SJCRH30 (cell line): Measurements from ENCODE around the gene KERA. TPM values are rescaled to one million over a fixed set of nuclear protein-coding genes. Genes with fewer than 3 reads are reported as not detected.
"Not testable (repeated sequence)": the region's sequence is repeated elsewhere in the genome, so short reads cannot be mapped to it uniquely, and the experiment has no call there.

Source experiments
- DNase-seq, 2 experiments: peaks; one replicate each; pipeline ENCODE4 v3.0.0-alpha.2; 2015 to 2020
- H3K27ac ChIP-seq: fragments of 250-450 bp; sonication (Bioruptor Pico); 2 replicates; pipeline ENCODE4 v1.5.1; 2020; ENCODE audit warnings: mild to moderate bottlenecking, moderate library complexity
- H3K27me3 ChIP-seq: fragments of 250-450 bp; sonication (Bioruptor Pico); 2 replicates; pipeline ENCODE4 v1.5.1; 2020; ENCODE audit warnings: mild to moderate bottlenecking, moderate library complexity
- H3K36me3 ChIP-seq: fragments of 250-450 bp; sonication (Bioruptor Pico); 2 replicates; pipeline ENCODE4 v1.5.1; 2020; ENCODE audit warnings: mild to moderate bottlenecking, moderate library complexity
- H3K4me1 ChIP-seq: fragments of 250-450 bp; sonication (Bioruptor Pico); 2 replicates; pipeline ENCODE4 v1.5.1; 2020; ENCODE audit warnings: mild to moderate bottlenecking, moderate library complexity
- H3K4me3 ChIP-seq: fragments of 250-450 bp; sonication (Bioruptor Pico); 2 replicates; pipeline ENCODE4 v1.5.1; 2020; ENCODE audit warnings: mild to moderate bottlenecking, moderate library complexity
- H3K9me3 ChIP-seq: fragments of 250-450 bp; sonication (Bioruptor Pico); replicated peaks from 2 replicates; pipeline ENCODE4 v1.5.1; 2020; ENCODE audit warnings: mild to moderate bottlenecking, moderate library complexity
- total RNA-seq: library from RNA; depleted of rRNA; stranded (reverse); fragments of >200 nt; shearing (Covaris generic); gene quantifications from 2 replicates; pipeline ENCODE4 v1.2.3, GENCODE V29; 2014

The KERA gene
- total RNA-seq, 1 experiment from 2014 or later, result not detected

GRCh38 chr12:91091916-91092715 lies 34.3 kb upstream of the KERA start:
- no peak overlapping the region for H3K4me3 ChIP-seq

GRCh38 chr12:91089953-91090352 lies 32.1 kb upstream of the KERA start:
- not testable (repeated sequence) for DNase-seq, H3K4me3 ChIP-seq

More at GRCh38 chr12:91091916-91092715, 34.3 kb upstream of the KERA start:
- Histone ChIP-seq H3K36me3 (no peaks in the 10 kb centered on the region), H3K4me1 (no peaks in the 10 kb centered on the region), H3K27ac (no peak overlapping the region), H3K9me3 (0 out of 2 replicates have a peak, but pooled peaks cover 4% of the 10 kb centered on the region), H3K27me3 (no peaks in the 10 kb centered on the region)
- peak in 1 of 2 experiments; percentile 2 for DNase-seq

GRCh38 chr12:91080041-91080440 lies 22.2 kb upstream of the KERA start:
- H3K27ac ChIP-seq, result no peak overlapping the region
- H3K4me3 ChIP-seq, result no peak overlapping the region
- H3K9me3 ChIP-seq, result no peaks in the 10 kb centered on the region
- no peaks in the 10 kb centered on the region for H3K4me1 ChIP-seq
- DNase-seq, result no peak
- no peaks in the 10 kb centered on the region for H3K36me3 ChIP-seq
- H3K27me3 ChIP-seq, result no peaks in the 10 kb centered on the region

More at GRCh38 chr12:91089953-91090352, 32.1 kb upstream of the KERA start:
- H3K36me3 ChIP-seq, H3K27me3 ChIP-seq, H3K27ac ChIP-seq, H3K4me1 ChIP-seq, H3K9me3 ChIP-seq: not testable (repeated sequence)

GRCh38 chr12:91078501-91078900 lies 20.7 kb upstream of the KERA start:
- no peak overlapping the region for H3K27ac ChIP-seq
- no peak for DNase-seq
- no peaks in the 10 kb centered on the region for H3K4me1 ChIP-seq
- H3K4me3 ChIP-seq, result no peak overlapping the region
- no peaks in the 10 kb centered on the region for H3K27me3 ChIP-seq
- H3K9me3 ChIP-seq, result no peaks in the 10 kb centered on the region
- no peaks in the 10 kb centered on the region for H3K36me3 ChIP-seq

GRCh38 chr12:91077228-91077954 lies 19.6 kb upstream of the KERA start:
- Histone ChIP-seq H3K9me3 (no peaks in the 10 kb centered on the region), H3K36me3 (no peaks in the 10 kb centered on the region), H3K27me3 (no peaks in the 10 kb centered on the region), H3K4me1 (peaks cover 5% of the 10 kb centered on the region; the same call in 1 of the 2 replicates), H3K27ac (no peak overlapping the region), H3K4me3 (no peak overlapping the region)
- no peak for DNase-seq

GRCh38 chr12:91074851-91075250 lies 17.0 kb upstream of the KERA start:
- no peak for DNase-seq
- no peak overlapping the region for H3K4me3 ChIP-seq
- H3K27me3 ChIP-seq, result no peaks in the 10 kb centered on the region
- no peaks in the 10 kb centered on the region for H3K9me3 ChIP-seq
- H3K36me3 ChIP-seq, result no peaks in the 10 kb centered on the region
- H3K27ac ChIP-seq, result no peak overlapping the region
- peaks cover 5% of the 10 kb centered on the region; the same call in 1 of the 2 replicates for H3K4me1 ChIP-seq

GRCh38 chr12:91074154-91074709 lies 16.4 kb upstream of the KERA start:
- Histone ChIP-seq H3K4me1 (peaks cover 5% of the 10 kb centered on the region; the same call in 1 of the 2 replicates), H3K9me3 (no peaks in the 10 kb centered on the region), H3K27me3 (no peaks in the 10 kb centered on the region), H3K4me3 (no peak overlapping the region), H3K27ac (no peak overlapping the region), H3K36me3 (no peaks in the 10 kb centered on the region)
- no peak for DNase-seq

GRCh38 chr12:91073426-91073825 lies 15.6 kb upstream of the KERA start:
- DNase-seq, result no peak
- Histone ChIP-seq H3K4me1 (peaks cover 5% of the 10 kb centered on the region; the same call in 1 of the 2 replicates), H3K9me3 (no peaks in the 10 kb centered on the region), H3K36me3 (no peaks in the 10 kb centered on the region), H3K27me3 (no peaks in the 10 kb centered on the region), H3K4me3 (no peak overlapping the region), H3K27ac (no peak overlapping the region)

GRCh38 chr12:91072931-91073330 lies 15.1 kb upstream of the KERA start:
- H3K27ac ChIP-seq, result no peak overlapping the region
- no peaks in the 10 kb centered on the region; the same call in 1 of the 2 replicates for H3K36me3 ChIP-seq
- H3K4me1 ChIP-seq, result peaks cover 5% of the 10 kb centered on the region; the same call in 1 of the 2 replicates
- no peaks in the 10 kb centered on the region for H3K27me3 ChIP-seq
- no peak overlapping the region for H3K4me3 ChIP-seq
- DNase-seq, result peak in 1 of 2 experiments; percentile 15
- H3K9me3 ChIP-seq, result no peaks in the 10 kb centered on the region

- Histone ChIP-seq H3K4me3 (no peak overlapping the region), H3K36me3 (no peaks in the 10 kb centered on the region; the same call in 1 of the 2 replicates), H3K27me3 (no peaks in the 10 kb centered on the region), H3K27ac (no peak overlapping the region), H3K4me1 (peaks cover 5% of the 10 kb centered on the region; the same call in 1 of the 2 replicates), H3K9me3 (no peaks in the 10 kb centered on the region)
- DNase-seq, result no peak
These were observed 13.1 kb upstream of the KERA start for GRCh38 chr12:91070936-91071335.

GRCh38 chr12:91065396-91065795 lies 7.6 kb upstream of the KERA start:
- Histone ChIP-seq H3K4me1 (no peaks in the 10 kb centered on the region), H3K27ac (no peak overlapping the region), H3K27me3 (no peaks in the 10 kb centered on the region), H3K36me3 (no peaks in the 10 kb centered on the region; the same call in 1 of the 2 replicates), H3K4me3 (no peak overlapping the region), H3K9me3 (no peaks in the 10 kb centered on the region)
- no peak for DNase-seq

GRCh38 chr12:91064640-91065039 lies 6.8 kb upstream of the KERA start:
- Histone ChIP-seq H3K4me1 (no peaks in the 10 kb centered on the region), H3K27me3 (no peaks in the 10 kb centered on the region), H3K36me3 (no peaks in the 10 kb centered on the region; the same call in 1 of the 2 replicates), H3K4me3 (no peak overlapping the region), H3K27ac (no peak overlapping the region), H3K9me3 (no peaks in the 10 kb centered on the region)
- DNase-seq, result no peak

GRCh38 chr12:91061091-91061490 lies 3.3 kb upstream of the KERA start:
- H3K27ac ChIP-seq, result no peak overlapping the region
- H3K36me3 ChIP-seq, result no peaks in the 10 kb centered on the region
- H3K27me3 ChIP-seq, result no peaks in the 10 kb centered on the region
- H3K4me3 ChIP-seq, result no peak overlapping the region
- no peaks in the 10 kb centered on the region for H3K4me1 ChIP-seq
- H3K9me3 ChIP-seq, result no peaks in the 10 kb centered on the region
- no peak for DNase-seq

GRCh38 chr12:91059211-91059610 lies 1.4 kb upstream of the KERA start:
- H3K27me3 ChIP-seq, result no peaks in the 10 kb centered on the region
- no peaks in the 10 kb centered on the region for H3K9me3 ChIP-seq
- no peak for DNase-seq
- H3K36me3 ChIP-seq, result no peaks in the 10 kb centered on the region
- H3K27ac ChIP-seq, result no peak overlapping the region
- H3K4me1 ChIP-seq, result no peaks in the 10 kb centered on the region
- H3K4me3 ChIP-seq, result no peak overlapping the region

GRCh38 chr12:91058786-91059185 lies 962 bp upstream of the KERA start:
- no peak overlapping the region for H3K27ac ChIP-seq
- DNase-seq, result no peak
- H3K4me1 ChIP-seq, result no peaks in the 10 kb centered on the region
- no peak overlapping the region for H3K4me3 ChIP-seq
- no peaks in the 10 kb centered on the region for H3K36me3 ChIP-seq
- H3K27me3 ChIP-seq, result no peaks in the 10 kb centered on the region
- no peaks in the 10 kb centered on the region for H3K9me3 ChIP-seq
